Ishikawa (cell line): Measurements from ENCODE around the gene BOLA3.

Source experiments
- CEBPB ChIP-seq: IDR thresholded peaks from 2 replicates; pipeline ENCODE4 v1.6.1; 2012
- EP300 ChIP-seq: IDR thresholded peaks from 2 replicates; pipeline ENCODE4 v1.6.1; 2012; ENCODE audit warnings: borderline replicate concordance
- FOXM1 ChIP-seq: IDR thresholded peaks from 2 replicates; pipeline ENCODE4 v1.6.1; 2012; ENCODE audit warnings: low read depth, borderline replicate concordance
- TAF1 ChIP-seq: IDR thresholded peaks from 2 replicates; pipeline ENCODE4 v1.6.1; 2012; ENCODE audit warnings: low read depth, mild to moderate bottlenecking
- TCF12 ChIP-seq: IDR thresholded peaks from 2 replicates; pipeline ENCODE4 v1.6.1; 2012; ENCODE audit warnings: low read depth
- TEAD4 ChIP-seq: IDR thresholded peaks from 2 replicates; pipeline ENCODE4 v1.6.1; 2012
- YY1 ChIP-seq: IDR thresholded peaks from 2 replicates; pipeline ENCODE4 v1.6.1; 2012; ENCODE audit warnings: low read depth
- TF ChIP-seq, protein P1 (sequence below): IDR thresholded peaks from 2 replicates; pipeline ENCODE4 v1.6.1; 2012
- TF ChIP-seq, protein P2 (sequence below): IDR thresholded peaks from 2 replicates; pipeline ENCODE4 v1.6.1; 2012
- TF ChIP-seq, protein P3 (sequence below): IDR thresholded peaks from 2 replicates; pipeline ENCODE4 v1.6.1; 2012; ENCODE audit warnings: low read depth, mild to moderate bottlenecking

DNA sequence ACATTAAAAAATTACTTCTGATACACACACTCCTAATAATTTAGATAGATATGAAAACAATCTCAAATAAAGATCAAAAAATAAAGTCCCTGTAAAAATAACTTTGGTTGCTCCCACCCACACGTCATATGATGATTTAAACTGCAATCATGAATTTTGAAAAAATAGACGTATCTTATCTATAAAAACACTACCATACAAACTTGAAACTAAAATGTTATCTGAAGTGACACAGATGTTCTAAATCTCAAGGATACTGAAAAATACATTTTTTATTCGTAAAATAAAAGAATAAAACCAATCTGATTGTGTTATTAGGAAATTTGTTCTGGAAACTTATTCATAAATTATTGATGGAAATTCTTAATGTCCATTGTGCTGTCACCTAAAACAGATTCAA, 8.1 kb upstream of the BOLA3 start:
- TF ChIP-seq EP300 (no peak), CEBPB (no peak), TEAD4 (no peak), YY1 (no peak), TCF12 (no peak), TAF1 (no peak), FOXM1 (no peak)
- TF ChIP-seq, protein P1, sequence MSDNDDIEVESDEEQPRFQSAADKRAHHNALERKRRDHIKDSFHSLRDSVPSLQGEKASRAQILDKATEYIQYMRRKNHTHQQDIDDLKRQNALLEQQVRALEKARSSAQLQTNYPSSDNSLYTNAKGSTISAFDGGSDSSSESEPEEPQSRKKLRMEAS: no peak
- TF ChIP-seq, protein P2, sequence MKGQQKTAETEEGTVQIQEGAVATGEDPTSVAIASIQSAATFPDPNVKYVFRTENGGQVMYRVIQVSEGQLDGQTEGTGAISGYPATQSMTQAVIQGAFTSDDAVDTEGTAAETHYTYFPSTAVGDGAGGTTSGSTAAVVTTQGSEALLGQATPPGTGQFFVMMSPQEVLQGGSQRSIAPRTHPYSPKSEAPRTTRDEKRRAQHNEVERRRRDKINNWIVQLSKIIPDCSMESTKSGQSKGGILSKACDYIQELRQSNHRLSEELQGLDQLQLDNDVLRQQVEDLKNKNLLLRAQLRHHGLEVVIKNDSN: no peak
- TF ChIP-seq, protein P3, sequence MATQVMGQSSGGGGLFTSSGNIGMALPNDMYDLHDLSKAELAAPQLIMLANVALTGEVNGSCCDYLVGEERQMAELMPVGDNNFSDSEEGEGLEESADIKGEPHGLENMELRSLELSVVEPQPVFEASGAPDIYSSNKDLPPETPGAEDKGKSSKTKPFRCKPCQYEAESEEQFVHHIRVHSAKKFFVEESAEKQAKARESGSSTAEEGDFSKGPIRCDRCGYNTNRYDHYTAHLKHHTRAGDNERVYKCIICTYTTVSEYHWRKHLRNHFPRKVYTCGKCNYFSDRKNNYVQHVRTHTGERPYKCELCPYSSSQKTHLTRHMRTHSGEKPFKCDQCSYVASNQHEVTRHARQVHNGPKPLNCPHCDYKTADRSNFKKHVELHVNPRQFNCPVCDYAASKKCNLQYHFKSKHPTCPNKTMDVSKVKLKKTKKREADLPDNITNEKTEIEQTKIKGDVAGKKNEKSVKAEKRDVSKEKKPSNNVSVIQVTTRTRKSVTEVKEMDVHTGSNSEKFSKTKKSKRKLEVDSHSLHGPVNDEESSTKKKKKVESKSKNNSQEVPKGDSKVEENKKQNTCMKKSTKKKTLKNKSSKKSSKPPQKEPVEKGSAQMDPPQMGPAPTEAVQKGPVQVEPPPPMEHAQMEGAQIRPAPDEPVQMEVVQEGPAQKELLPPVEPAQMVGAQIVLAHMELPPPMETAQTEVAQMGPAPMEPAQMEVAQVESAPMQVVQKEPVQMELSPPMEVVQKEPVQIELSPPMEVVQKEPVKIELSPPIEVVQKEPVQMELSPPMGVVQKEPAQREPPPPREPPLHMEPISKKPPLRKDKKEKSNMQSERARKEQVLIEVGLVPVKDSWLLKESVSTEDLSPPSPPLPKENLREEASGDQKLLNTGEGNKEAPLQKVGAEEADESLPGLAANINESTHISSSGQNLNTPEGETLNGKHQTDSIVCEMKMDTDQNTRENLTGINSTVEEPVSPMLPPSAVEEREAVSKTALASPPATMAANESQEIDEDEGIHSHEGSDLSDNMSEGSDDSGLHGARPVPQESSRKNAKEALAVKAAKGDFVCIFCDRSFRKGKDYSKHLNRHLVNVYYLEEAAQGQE: no peak
